ENCODE measurements around the gene PDE3A.

The PDE3A gene

GRCh38 chr12:20629414-20630156 lies 261.2 kb downstream of the PDE3A start:
- TF ChIP-seq CTCF (IDR thresholded peaks at IDR 0.05), result no peak
- H3K4me3 ChIP-seq, result peak overlapping the region; percentile 4
- H3K27ac ChIP-seq, result peak overlapping the region; percentile 44 to 49
- peak; percentile 81 for DNase-seq (ENCODE audit: low spot score)

- TF ChIP-seq CTCF (IDR thresholded peaks at IDR 0.05), result no peak
- Histone ChIP-seq H3K27ac (no peak overlapping the region), H3K4me3 (no peak overlapping the region)
- no peak for DNase-seq (ENCODE audit: low spot score)
Observed at GRCh38 chr12:20631711-20632110, 263.4 kb downstream of the PDE3A start.

- no peak for DNase-seq (ENCODE audit: low spot score)
- H3K4me3 ChIP-seq, result no peak overlapping the region
- peak overlapping the region in 1 of 2 donors; percentile 45 for H3K27ac ChIP-seq
- no peak for TF ChIP-seq CTCF (IDR thresholded peaks at IDR 0.05)
Observed at GRCh38 chr12:20641106-20641505, 272.8 kb downstream of the PDE3A start.

- no peak for DNase-seq (ENCODE audit: low spot score)
- Histone ChIP-seq H3K27ac (no peak overlapping the region), H3K4me3 (no peak overlapping the region)
- TF ChIP-seq CTCF (IDR thresholded peaks at IDR 0.05), result no peak
Observed at GRCh38 chr12:20643822-20644221, 275.5 kb downstream of the PDE3A start.

- no peak overlapping the region for H3K4me3 ChIP-seq
- no peak for TF ChIP-seq CTCF (IDR thresholded peaks at IDR 0.05)
- DNase-seq (ENCODE audit: low spot score), result no peak
Observed at GRCh38 chr12:20646239-20646827, 278.0 kb downstream of the PDE3A start.

GRCh38 chr12:20653871-20654270 lies 285.5 kb downstream of the PDE3A start:
- Histone ChIP-seq H3K27ac (no peak overlapping the region), H3K4me3 (no peak overlapping the region)
- no peak for DNase-seq (ENCODE audit: low spot score)
- no peak for TF ChIP-seq CTCF (IDR thresholded peaks at IDR 0.05)

More at GRCh38 chr12:20646239-20646827, 278.0 kb downstream of the PDE3A start:
- H3K27ac ChIP-seq, result no peak overlapping the region

- no peak for TF ChIP-seq CTCF (IDR thresholded peaks at IDR 0.05)
- Histone ChIP-seq H3K4me3 (no peak overlapping the region), H3K27ac (no peak overlapping the region)
- DNase-seq (ENCODE audit: low spot score), result no peak
Observed at GRCh38 chr12:20656600-20656999, 288.3 kb downstream of the PDE3A start.

All from coronary artery (tissue), 2 donors.